Upper lobe of right lung (tissue), 1 donor: ENCODE measurements around the gene USP6. TPM values are rescaled to one million over a fixed set of nuclear protein-coding genes. Genes with fewer than 3 reads are reported as not detected.
A peak's percentile ranks its signal among the peaks of the same experiment; 100 is the strongest.

Source experiments
- ATAC-seq: fragments of 200-7000 bp; cut with Tn5 transposase; one replicate; pipeline ENCODE4 v1.9.1; 2020; ENCODE audit warnings: mild to moderate bottlenecking, moderate library complexity
- DNase-seq: peaks from one replicate; pipeline ENCODE4 v3.0.0-alpha.2; 2020
- H3K27ac ChIP-seq: fragments of 200-600 bp; one replicate; pipeline ENCODE4 v1.8.0; 2022
- H3K27me3 ChIP-seq: fragments of 200-600 bp; one replicate; pipeline ENCODE4 v1.8.0; 2022; ENCODE audit warnings: mild to moderate bottlenecking
- H3K36me3 ChIP-seq: fragments of 200-600 bp; one replicate; pipeline ENCODE4 v1.8.0; 2022
- H3K4me1 ChIP-seq: fragments of 200-600 bp; one replicate; pipeline ENCODE4 v1.8.0; 2022
- H3K4me3 ChIP-seq: fragments of 200-600 bp; one replicate; pipeline ENCODE4 v1.8.0; 2022; ENCODE audit warnings: mild to moderate bottlenecking
- H3K9me3 ChIP-seq: fragments of 200-600 bp; one replicate; pipeline ENCODE4 v1.8.0; 2022
- intact Hi-C: fragments of 100-400 bp; cut with DNase I; formaldehyde crosslinking; loops from one replicate; pipeline ENCODE4 v1.11.0; 2022
- total RNA-seq: library from RNA; stranded (reverse); fragmentation: NEBNext Ultra II Directional; extraction: Animal tissue kit (Norgen Biotek cat#: 25700); gene quantifications from one replicate; pipeline ENCODE4 v1.2.1, GENCODE V29; 2021
- TF ChIP-seq, protein P1 (sequence below): fragments of 200-600 bp; IDR thresholded peaks from one replicate; pipeline ENCODE4 v1.8.0; 2022; ENCODE audit warnings: antibody characterized with exemption
- donor health status: DM: no; HTN: yes; CAD: no; lungs with severe emphysema.

USP6 gene
- total RNA-seq, 1 donor from 2014 or later, result 0.14 TPM

DNA sequence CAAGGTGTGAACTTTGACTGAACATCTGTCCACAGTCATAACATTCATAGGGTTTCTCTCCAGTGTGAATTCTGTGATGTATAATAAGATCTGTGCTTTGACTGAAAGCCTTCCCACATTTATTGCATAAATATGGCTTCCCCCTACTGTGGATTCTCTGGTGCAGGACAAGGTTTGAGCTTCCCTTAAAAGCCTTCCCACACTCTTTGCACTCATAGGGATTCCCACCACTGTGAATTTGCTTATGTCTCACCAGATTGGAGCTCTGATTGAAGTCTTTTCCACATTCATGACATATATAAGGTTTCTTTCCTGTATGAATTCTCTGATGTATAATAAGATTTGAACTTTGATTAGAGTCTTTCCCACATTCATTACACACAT, 67.6 kb downstream of the USP6 start:
- Histone ChIP-seq H3K4me3 (no peak overlapping the region), H3K4me1 (no peaks in the 10 kb centered on the region), H3K9me3 (peaks cover 81% of the 10 kb centered on the region), H3K27ac (no peak overlapping the region), H3K27me3 (no peaks in the 10 kb centered on the region), H3K36me3 (no peaks in the 10 kb centered on the region)
- intact Hi-C loops, result no loop called here
- ATAC-seq, result no peak
- DNase-seq, result no peak
- TF ChIP-seq, protein P1, sequence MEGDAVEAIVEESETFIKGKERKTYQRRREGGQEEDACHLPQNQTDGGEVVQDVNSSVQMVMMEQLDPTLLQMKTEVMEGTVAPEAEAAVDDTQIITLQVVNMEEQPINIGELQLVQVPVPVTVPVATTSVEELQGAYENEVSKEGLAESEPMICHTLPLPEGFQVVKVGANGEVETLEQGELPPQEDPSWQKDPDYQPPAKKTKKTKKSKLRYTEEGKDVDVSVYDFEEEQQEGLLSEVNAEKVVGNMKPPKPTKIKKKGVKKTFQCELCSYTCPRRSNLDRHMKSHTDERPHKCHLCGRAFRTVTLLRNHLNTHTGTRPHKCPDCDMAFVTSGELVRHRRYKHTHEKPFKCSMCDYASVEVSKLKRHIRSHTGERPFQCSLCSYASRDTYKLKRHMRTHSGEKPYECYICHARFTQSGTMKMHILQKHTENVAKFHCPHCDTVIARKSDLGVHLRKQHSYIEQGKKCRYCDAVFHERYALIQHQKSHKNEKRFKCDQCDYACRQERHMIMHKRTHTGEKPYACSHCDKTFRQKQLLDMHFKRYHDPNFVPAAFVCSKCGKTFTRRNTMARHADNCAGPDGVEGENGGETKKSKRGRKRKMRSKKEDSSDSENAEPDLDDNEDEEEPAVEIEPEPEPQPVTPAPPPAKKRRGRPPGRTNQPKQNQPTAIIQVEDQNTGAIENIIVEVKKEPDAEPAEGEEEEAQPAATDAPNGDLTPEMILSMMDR, result no peak

DNA sequence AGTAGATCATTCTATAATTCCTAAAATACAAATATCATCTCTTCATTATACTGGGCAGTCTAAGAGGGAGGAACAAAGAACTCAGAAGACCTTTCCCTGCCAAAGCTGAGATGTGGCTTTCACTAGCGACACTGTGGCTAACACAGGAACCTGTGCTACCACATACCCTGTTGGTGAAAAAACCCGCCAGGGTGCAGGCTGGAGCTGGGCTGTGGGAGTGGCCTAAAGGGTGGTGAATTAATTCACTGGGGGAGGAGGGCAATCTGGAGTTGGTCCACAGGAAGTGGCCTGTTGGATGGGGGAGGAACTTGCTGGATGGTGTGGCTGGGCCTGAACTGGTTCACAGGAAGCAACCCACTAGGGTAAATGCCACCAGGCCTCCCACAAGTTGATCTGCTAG, 68.5 kb downstream of the USP6 start:
- peaks cover 75% of the 10 kb centered on the region for H3K9me3 ChIP-seq
- peak; percentile 27 for ATAC-seq

DNA sequence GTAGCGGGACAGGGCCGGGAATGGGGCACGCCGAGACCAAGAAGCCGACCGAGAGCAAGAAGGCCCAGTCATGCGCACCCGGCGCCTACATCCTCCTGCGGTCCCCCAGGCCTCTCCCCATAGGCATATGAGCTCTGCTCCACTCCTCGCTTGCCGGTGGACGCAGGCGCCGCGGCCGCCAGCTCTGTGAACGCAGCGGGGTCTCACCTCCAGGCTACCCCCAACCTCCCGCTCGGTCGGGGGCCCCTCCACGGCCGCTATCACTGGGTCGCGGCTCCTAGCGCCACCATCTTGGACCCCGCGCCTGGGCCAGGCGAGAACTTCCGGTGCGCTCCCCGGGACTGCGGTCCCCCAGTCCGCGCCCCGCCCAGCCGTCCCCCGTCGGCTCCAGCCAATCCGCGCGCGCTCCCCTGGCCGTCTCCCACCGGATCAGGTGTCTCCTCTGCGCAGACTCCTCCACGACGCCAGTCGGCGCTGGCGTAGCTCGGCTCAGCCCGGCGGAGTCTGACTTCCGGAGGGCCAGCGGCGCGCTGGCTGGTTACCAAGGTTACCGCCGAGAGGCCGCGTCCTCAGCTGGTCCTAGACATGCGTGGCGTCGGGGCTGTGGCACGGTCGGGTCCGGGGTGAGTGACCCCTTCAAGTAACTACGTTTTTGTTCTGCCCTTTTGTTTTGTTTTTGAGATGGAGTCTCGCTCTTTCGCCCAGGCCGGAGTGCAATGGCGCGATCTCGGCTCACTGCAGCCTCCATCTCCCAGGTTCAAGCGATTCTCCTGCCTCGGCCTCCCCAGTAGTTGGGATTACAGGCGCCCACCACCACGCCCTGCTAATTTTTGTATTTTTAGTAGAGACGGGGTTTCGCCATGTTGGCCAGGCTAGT, 75.9 kb downstream of the USP6 start, which contains the start of gene ZNF594:
ZNF594 (minus strand) TSS at position 328 of the 877 bp plus-strand sequence. CDS start 7,612 bp downstream, outside the sequence.
- intact Hi-C loops, result no loop called here
- Histone ChIP-seq H3K4me1 (peaks cover 5% of the 10 kb centered on the region), H3K36me3 (no peaks in the 10 kb centered on the region), H3K27me3 (no peaks in the 10 kb centered on the region), H3K9me3 (peaks cover 9% of the 10 kb centered on the region), H3K27ac (peak within 1 kb of the TSS; percentile 87), H3K4me3 (peak within 1 kb of the TSS; percentile 88)
- DNase-seq, result peak; percentile 99
- peak; percentile 100 for ATAC-seq
- TF ChIP-seq, protein P1, result peak; percentile 80

More for the DNA sequence above, 68.5 kb downstream of the USP6 start:
- DNase-seq, result no peak
- no peaks in the 10 kb centered on the region for H3K4me1 ChIP-seq
- no peaks in the 10 kb centered on the region for H3K36me3 ChIP-seq
- H3K4me3 ChIP-seq, result no peak overlapping the region
- TF ChIP-seq, protein P1, result no peak
- no peak overlapping the region for H3K27ac ChIP-seq
- H3K27me3 ChIP-seq, result no peaks in the 10 kb centered on the region
- intact Hi-C loops, result no loop called here

DNA sequence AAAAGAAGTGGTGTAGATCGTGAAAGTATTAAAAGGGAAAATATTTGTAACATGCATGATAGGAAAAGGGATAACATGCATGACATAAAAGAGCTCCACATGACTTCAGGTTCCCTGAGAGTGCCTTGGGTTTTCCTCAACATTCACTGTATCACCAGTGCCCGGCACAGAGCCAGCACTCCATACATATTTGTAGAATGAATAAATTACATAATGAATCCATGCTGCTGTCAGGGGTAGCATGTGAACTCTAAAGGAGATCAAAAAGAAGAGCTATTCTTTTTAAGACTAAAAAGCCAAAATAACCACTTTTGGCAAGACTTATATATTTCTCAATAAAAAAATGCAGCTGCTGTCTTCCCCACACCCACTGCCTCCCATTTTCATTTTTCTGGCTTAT, 78.5 kb downstream of the USP6 start:
- DNase-seq (no peak), ATAC-seq (no peak)
- intact Hi-C loops, result no loop called here
- H3K27ac ChIP-seq, result no peak overlapping the region
- no peaks in the 10 kb centered on the region for H3K9me3 ChIP-seq
- H3K27me3 ChIP-seq, result no peaks in the 10 kb centered on the region
- no peaks in the 10 kb centered on the region for H3K36me3 ChIP-seq
- H3K4me1 ChIP-seq, result peaks cover 5% of the 10 kb centered on the region
- TF ChIP-seq, protein P1, result no peak
- H3K4me3 ChIP-seq, result no peak overlapping the region

DNA sequence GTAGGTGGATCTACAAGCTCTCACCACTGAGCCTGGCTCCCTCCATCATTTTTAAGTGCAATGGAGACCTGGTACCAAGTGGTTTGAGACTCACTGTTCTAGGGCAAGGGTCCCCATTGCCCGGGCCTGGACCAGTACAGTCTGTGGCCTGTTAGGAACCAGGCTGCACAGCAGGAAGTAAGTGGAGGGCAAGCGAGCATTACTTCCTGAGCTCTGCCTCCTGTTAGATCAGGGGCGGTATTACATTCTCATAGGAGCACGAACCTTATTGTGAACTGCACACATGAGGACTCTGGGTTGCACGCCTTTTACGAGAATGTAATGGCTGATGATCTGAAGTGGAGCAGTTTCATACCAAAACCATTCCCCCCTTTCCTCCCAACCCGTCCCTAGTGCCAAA, 82.6 kb downstream of the USP6 start:
- no peak for ATAC-seq
- Histone ChIP-seq H3K27me3 (no peaks in the 10 kb centered on the region), H3K27ac (no peak overlapping the region), H3K4me3 (no peak overlapping the region), H3K36me3 (no peaks in the 10 kb centered on the region), H3K4me1 (no peaks in the 10 kb centered on the region), H3K9me3 (no peaks in the 10 kb centered on the region)
- intact Hi-C loops, result loop anchor here (5.0 kb wide), 1 partner anchor 39 kb away; no protein-coding TSS in a partner anchor
- no peak for DNase-seq
- TF ChIP-seq, protein P1, result no peak
